Stimulated activated CD4-positive, alpha-beta T cell treated with anti-CD3 and anti-CD28 coated beads, Interleukin-12 subunit alpha, Interleukin-12 subunit beta, amount 100 ng/mL, for 4 hours (primary cell): ENCODE results near the gene CREB3L1.

Source experiments
- DNase-seq: peaks from one replicate; pipeline ENCODE4 v3.0.0-alpha.2; 2020

Gene CREB3L1

GRCh38 chr11:46367916-46368267 is 90.4 kb downstream of the CREB3L1 start:
- no peak for DNase-seq

- peak; percentile 58 for DNase-seq
Observed at GRCh38 chr11:46369458-46370152, 92.1 kb downstream of the CREB3L1 start.

- no peak for DNase-seq
Observed at GRCh38 chr11:46370253-46370652, 92.8 kb downstream of the CREB3L1 start.
